Lower leg skin (tissue), 4 donors: ENCODE measurements around the gene PAX5. TPM values are rescaled to one million over a fixed set of nuclear protein-coding genes. Genes with fewer than 3 reads are reported as not detected.

Source experiments
- DNase-seq, 2 donors: peaks; one replicate each; pipeline ENCODE4 v3.0.0-alpha.2; 2019; ENCODE audit warnings: low spot score in 2 of 2
- H3K4me3 ChIP-seq: fragments of 200-600 bp; sonication (generic); 2 replicates; pipeline ENCODE4 v1.5.1; 2017; ENCODE audit warnings: mild to moderate bottlenecking, low read depth; ENCODE audit not compliant: poor library complexity, severe bottlenecking
- POLR2A ChIP-seq, 2 donors: fragments of 450-650 bp; IDR thresholded peaks; one replicate each; pipeline ENCODE4 v1.6.1; 2016 to 2017; ENCODE audit warnings: antibody characterized with exemption in 2 of 2, mild to moderate bottlenecking in 1 of 2, moderate library complexity in 1 of 2
- WGBS, 2 donors: methylation state at CpG; one replicate each; pipeline ENCODE4 v1.1.5; 2018; 5-methylcytosine and 5-hydroxymethylcytosine counted together
- intact Hi-C: fragments of 100-400 bp; cut with DNase I; formaldehyde crosslinking; loops from one replicate; pipeline ENCODE4 v1.15.0; 2023; ENCODE audit warnings: low total_unique reads
- total RNA-seq, 4 donors: library from RNA; depleted of rRNA; stranded (reverse); fragments of >200 nt; gene quantifications; one replicate each; pipeline ENCODE4 v1.1.0, GENCODE V29; 2016
- TF ChIP-seq, protein P1 (sequence below), 3 donors: fragments of 450-650 bp; IDR thresholded peaks; one replicate each; pipeline ENCODE4 v1.5.1; 2016; ENCODE audit warnings: antibody characterized with exemption in 3 of 3, mild to moderate bottlenecking in 3 of 3, moderate library complexity in 2 of 3

PAX5 gene
- total RNA-seq, 4 donors from 2014 or later: 0.02 to 0.08 (median 0.03) TPM; not detected in 1

DNA sequence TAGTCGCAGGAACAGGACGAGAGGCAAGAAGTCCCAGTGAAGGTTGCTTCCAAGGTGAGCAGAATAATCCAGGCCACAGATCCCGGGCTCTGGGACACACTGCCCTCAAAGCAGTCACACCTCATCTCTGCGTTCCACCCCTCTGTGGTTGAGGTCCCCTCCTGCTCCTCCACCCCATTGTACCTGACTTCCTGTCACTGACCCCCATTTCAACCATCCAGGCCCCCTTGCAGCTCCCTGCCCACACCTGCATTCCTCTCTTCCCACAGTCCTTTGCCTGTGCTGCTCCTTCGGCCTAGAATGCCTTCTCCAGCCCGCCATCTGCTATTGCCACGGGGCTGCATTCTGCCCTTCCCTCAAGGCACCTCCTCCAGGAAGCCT is 73.5 kb downstream of the PAX5 start:
- WGBS, 2 donors: 91 to 92% methylated on average over 7 of the region's 7 CpGs

GRCh38 chr9:36959681-36960574 is 74.1 kb downstream of the PAX5 start:
- DNase-seq: peak in 1 of 2 donors; percentile 79
- TF ChIP-seq POLR2A (IDR thresholded peaks at IDR 0.05): no peak
- TF ChIP-seq, protein P1, sequence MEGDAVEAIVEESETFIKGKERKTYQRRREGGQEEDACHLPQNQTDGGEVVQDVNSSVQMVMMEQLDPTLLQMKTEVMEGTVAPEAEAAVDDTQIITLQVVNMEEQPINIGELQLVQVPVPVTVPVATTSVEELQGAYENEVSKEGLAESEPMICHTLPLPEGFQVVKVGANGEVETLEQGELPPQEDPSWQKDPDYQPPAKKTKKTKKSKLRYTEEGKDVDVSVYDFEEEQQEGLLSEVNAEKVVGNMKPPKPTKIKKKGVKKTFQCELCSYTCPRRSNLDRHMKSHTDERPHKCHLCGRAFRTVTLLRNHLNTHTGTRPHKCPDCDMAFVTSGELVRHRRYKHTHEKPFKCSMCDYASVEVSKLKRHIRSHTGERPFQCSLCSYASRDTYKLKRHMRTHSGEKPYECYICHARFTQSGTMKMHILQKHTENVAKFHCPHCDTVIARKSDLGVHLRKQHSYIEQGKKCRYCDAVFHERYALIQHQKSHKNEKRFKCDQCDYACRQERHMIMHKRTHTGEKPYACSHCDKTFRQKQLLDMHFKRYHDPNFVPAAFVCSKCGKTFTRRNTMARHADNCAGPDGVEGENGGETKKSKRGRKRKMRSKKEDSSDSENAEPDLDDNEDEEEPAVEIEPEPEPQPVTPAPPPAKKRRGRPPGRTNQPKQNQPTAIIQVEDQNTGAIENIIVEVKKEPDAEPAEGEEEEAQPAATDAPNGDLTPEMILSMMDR (IDR thresholded peaks at IDR 0.05): no peak
- intact Hi-C loops: no loop called here
- 75 to 79% methylated on average over 12 of the region's 12 CpGs for WGBS, 2 donors
- no peak overlapping the region for H3K4me3 ChIP-seq

More for the DNA sequence above, 73.5 kb downstream of the PAX5 start:
- DNase-seq: peak in 1 of 2 donors; percentile 37
- intact Hi-C loops: no loop called here
- no peak overlapping the region for H3K4me3 ChIP-seq
- no peak for TF ChIP-seq POLR2A (IDR thresholded peaks at IDR 0.05)
- TF ChIP-seq, protein P1 (IDR thresholded peaks at IDR 0.05): no peak

DNA sequence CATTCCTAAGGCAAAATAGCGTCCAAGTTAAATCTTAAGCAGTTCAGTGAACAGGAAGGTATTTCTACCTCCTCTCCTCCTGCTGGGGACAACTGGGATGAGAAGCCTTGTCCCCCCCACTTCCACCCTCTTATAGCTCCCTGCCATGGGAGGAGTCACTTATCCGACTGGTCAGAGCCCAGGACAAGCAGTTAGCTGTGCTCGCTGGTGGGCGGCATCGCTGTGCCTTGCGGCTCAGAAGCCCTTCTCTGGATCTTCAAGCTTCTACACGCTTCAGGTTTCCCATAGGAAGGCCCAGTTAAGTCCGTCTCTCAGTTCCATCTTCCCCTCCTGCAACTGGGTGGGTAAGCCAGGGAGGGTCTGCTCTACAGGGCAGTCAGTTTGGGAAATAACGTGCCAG is 77.2 kb downstream of the PAX5 start:
- no peak for DNase-seq
- WGBS, 2 donors: 67 to 75% methylated on average over 9 of the region's 9 CpGs
- TF ChIP-seq, protein P1 (IDR thresholded peaks at IDR 0.05): no peak
- no peak for TF ChIP-seq POLR2A (IDR thresholded peaks at IDR 0.05)

DNA sequence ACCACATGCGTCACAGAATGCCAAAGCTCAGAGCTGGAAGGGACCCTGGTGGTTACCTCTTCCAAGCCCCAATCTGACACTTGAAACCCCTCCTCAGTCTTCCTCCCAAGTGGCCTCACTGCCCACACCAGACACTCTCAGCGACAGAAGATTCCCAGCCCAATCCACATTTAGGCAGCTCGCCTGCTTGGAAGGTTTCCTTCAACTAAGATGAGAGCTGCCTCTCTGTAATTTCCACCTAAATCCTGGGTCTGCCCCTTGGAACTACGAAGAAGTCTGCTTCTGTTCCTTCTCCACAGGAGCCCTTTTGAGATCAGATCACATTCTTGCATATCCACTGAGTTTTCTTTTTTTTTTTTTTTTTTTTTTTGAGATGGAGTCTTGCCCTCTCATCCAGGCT is 83.7 kb downstream of the PAX5 start:
- H3K4me3 ChIP-seq: no peak overlapping the region
- TF ChIP-seq, protein P1 (IDR thresholded peaks at IDR 0.05): no peak
- no peak for TF ChIP-seq POLR2A (IDR thresholded peaks at IDR 0.05)
- intact Hi-C loops: no loop called here
- no peak for DNase-seq
- 77 to 83% methylated on average over 4 of the region's 4 CpGs for WGBS, 2 donors

More for the DNA sequence above, 77.2 kb downstream of the PAX5 start:
- intact Hi-C loops: no loop called here
- H3K4me3 ChIP-seq: no peak overlapping the region

GRCh38 chr9:36949466-36949865 is 84.6 kb downstream of the PAX5 start:
- 87 to 88% methylated on average over 6 of the region's 6 CpGs for WGBS, 2 donors
- DNase-seq: peak in 1 of 2 donors; percentile 64
- H3K4me3 ChIP-seq: no peak overlapping the region
- intact Hi-C loops: no loop called here
- TF ChIP-seq, protein P1 (IDR thresholded peaks at IDR 0.05): no peak
- no peak for TF ChIP-seq POLR2A (IDR thresholded peaks at IDR 0.05)
